ENCODE results near the gene AGBL1. TPM values are rescaled to one million over a fixed set of nuclear protein-coding genes. Genes with fewer than 3 reads are reported as not detected.

AGBL1 gene
- total RNA-seq, 1 experiment from 2014 or later = not detected

DNA sequence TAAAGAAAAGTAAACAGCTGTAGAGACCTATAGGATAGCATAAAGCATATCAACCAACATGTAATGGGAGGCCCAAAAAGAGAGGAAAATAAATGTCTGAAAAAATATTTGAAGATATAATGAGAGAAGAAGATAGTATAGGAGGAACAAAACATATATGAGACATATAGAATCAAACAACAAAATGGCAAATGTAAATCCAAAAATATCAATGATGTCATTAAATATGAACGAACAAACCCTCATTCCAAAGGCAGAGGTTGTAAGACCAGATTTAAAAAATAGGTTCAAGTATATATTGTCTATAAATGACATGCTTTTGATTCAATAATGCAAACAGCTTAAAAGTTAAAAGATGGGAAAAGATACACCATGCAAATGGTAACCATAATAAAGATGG is 470.4 kb downstream of the AGBL1 start:
- Mint-ChIP-seq H3K36me3 (ENCODE audit: insufficient read depth in 1 of 3, low read depth in 3 of 3) (peaks cover 0 to 4% (median 0%) of the 10 kb centered on the region in 3 experiments; a peak in 2 of 7 replicates), H3K27me3 (ENCODE audit: low read depth) (no peaks in the 10 kb centered on the region), H3K4me3 (no peak overlapping the region), H3K9me3 (peaks cover 2 to 4% of the 10 kb centered on the region in 2 experiments; a peak in 4 of 5 replicates), H3K27ac (no peak overlapping the region), H3K4me1 (no peaks in the 10 kb centered on the region)
- no peak overlapping the region for H3T11ph ChIP-seq (ENCODE audit: low read length)
- no peak overlapping the region for H2BK15ac ChIP-seq (ENCODE audit: low read depth, low read length)
- H3K4me1 ChIP-seq (ENCODE audit: insufficient read depth, low read length) = no peaks in the 10 kb centered on the region
- H3K27ac ChIP-seq (ENCODE audit: insufficient read length, low read depth, low read length) = no peak overlapping the region
- H3K18ac ChIP-seq (ENCODE audit: insufficient read length, low read depth, low read length) = no peak overlapping the region
- no peak overlapping the region for H3K14ac ChIP-seq (ENCODE audit: insufficient read depth, low read length)
- H3K4me2 ChIP-seq (ENCODE audit: insufficient read depth, insufficient read length, low read length) = no peak overlapping the region
- TF ChIP-seq, protein P1, sequence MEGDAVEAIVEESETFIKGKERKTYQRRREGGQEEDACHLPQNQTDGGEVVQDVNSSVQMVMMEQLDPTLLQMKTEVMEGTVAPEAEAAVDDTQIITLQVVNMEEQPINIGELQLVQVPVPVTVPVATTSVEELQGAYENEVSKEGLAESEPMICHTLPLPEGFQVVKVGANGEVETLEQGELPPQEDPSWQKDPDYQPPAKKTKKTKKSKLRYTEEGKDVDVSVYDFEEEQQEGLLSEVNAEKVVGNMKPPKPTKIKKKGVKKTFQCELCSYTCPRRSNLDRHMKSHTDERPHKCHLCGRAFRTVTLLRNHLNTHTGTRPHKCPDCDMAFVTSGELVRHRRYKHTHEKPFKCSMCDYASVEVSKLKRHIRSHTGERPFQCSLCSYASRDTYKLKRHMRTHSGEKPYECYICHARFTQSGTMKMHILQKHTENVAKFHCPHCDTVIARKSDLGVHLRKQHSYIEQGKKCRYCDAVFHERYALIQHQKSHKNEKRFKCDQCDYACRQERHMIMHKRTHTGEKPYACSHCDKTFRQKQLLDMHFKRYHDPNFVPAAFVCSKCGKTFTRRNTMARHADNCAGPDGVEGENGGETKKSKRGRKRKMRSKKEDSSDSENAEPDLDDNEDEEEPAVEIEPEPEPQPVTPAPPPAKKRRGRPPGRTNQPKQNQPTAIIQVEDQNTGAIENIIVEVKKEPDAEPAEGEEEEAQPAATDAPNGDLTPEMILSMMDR (conservative IDR thresholded peaks at IDR 0.05) = no peak
- H4K5ac ChIP-seq (ENCODE audit: insufficient read length, low read depth, low read length) = no peak overlapping the region
- no peak overlapping the region for H2AFZ ChIP-seq (ENCODE audit: low read length)
- H3K23me2 ChIP-seq (ENCODE audit: insufficient read length, low read depth, low read length, poor library complexity, severe bottlenecking) = no peaks in the 10 kb centered on the region
- H4K8ac ChIP-seq (replicated peaks; ENCODE audit: insufficient read length, low read depth, low read length) = no peak overlapping the region
- no peak overlapping the region for H3K56ac ChIP-seq (ENCODE audit: insufficient read length, low read depth, low read length)
- no CpG with 5 or more reads among the region's 1 CpG for WGBS (ENCODE audit: extremely low coverage, insufficient read length, low lambda C conversion rate)
- no peak overlapping the region for H3K4ac ChIP-seq (ENCODE audit: low read depth, low read length)
- no peak overlapping the region for H3K23ac ChIP-seq (ENCODE audit: insufficient read length, low read depth, low read length)
- H4K91ac ChIP-seq (ENCODE audit: insufficient read length, low read depth, low read length) = no peak overlapping the region
- no peak overlapping the region for H2AK5ac ChIP-seq (ENCODE audit: insufficient read length, low read length)
- DNase-seq = no peak
- no peaks in the 10 kb centered on the region for H3K27me3 ChIP-seq (ENCODE audit: insufficient read depth, low read length)
- H2BK12ac ChIP-seq (ENCODE audit: insufficient read length, low read depth, low read length) = no peak overlapping the region
- no peak overlapping the region for H2BK120ac ChIP-seq (ENCODE audit: low read depth, low read length, poor library complexity, severe bottlenecking)
- H3K9me3 ChIP-seq (ENCODE audit: control insufficient read depth, low read depth, low read length) = no peaks in the 10 kb centered on the region
- H3K79me2 ChIP-seq (ENCODE audit: insufficient read depth, low read length) = no peaks in the 10 kb centered on the region
- no peaks in the 10 kb centered on the region for H4K20me1 ChIP-seq (ENCODE audit: control insufficient read depth, insufficient read depth, insufficient read length)
- H2BK20ac ChIP-seq (ENCODE audit: low read depth, low read length, poor library complexity, severe bottlenecking) = no peak overlapping the region
- H2BK5ac ChIP-seq (ENCODE audit: insufficient read length, low read length) = no peak overlapping the region
- H3K9ac ChIP-seq (ENCODE audit: extremely low read depth, insufficient read length, low read length) = no peak overlapping the region
- no peaks in the 10 kb centered on the region for H3K79me1 ChIP-seq (ENCODE audit: insufficient read depth, low read depth, low read length, poor library complexity, severe bottlenecking)

All from H9 (cell line).